Kidney epithelial cell (primary cell): Measurements from ENCODE around the gene FRMD3. TPM values are rescaled to one million over a fixed set of nuclear protein-coding genes. Genes with fewer than 3 reads are reported as not detected.

ENCODE experiments used
- DNase-seq: peaks from one replicate; pipeline ENCODE4 v3.0.0-alpha.2; 2010; ENCODE audit warnings: low read depth
- H3K27me3 ChIP-seq: 2 replicates; pipeline ENCODE4 v1.6.0; 2011; ENCODE audit warnings: low read length; ENCODE audit not compliant: control insufficient read depth, insufficient read depth
- H3K36me3 ChIP-seq: 2 replicates; pipeline ENCODE4 v1.5.1; 2011; ENCODE audit warnings: low read length; ENCODE audit not compliant: control insufficient read depth, insufficient read depth
- H3K4me3 ChIP-seq: 2 replicates; pipeline ENCODE4 v1.5.1; 2011; ENCODE audit warnings: low read depth, mild to moderate bottlenecking, control low read depth, low read length
- total RNA-seq: library from RNA; depleted of rRNA; stranded (reverse); fragments of >200 nt; gene quantifications from 2 replicates; pipeline ENCODE4 v1.2.3, GENCODE V29; 2015
- TF ChIP-seq, protein P1 (sequence below): IDR thresholded peaks from 2 replicates; pipeline ENCODE4 v1.5.1; 2011; ENCODE audit warnings: mild to moderate bottlenecking, moderate library complexity, low read length, control low read depth, inconsistent platforms; ENCODE audit not compliant: insufficient read depth, poor library complexity, severe bottlenecking

The FRMD3 gene
- total RNA-seq, 1 donor from 2014 or later = 5.2 TPM

DNA sequence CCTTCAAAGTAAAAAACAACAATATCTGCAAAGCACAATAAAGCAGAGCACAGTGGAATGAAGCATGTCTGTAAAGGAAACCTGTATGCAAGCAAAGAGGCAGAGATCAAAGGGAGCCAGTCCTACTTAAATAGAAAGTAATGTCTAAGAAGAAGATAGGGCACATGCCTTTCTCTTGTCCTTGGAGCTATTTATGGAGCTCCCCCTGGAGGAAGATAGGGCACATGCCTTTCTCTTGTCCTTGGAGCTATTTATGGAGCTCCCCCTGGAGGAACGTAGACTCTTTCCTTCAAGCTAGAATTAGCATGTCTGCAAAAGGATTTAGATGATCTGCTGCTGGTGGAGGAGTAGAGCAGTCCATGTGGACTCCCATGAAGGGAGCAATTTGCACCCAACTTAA is 307.2 kb downstream of the FRMD3 start:
- DNase-seq = no peak

DNA sequence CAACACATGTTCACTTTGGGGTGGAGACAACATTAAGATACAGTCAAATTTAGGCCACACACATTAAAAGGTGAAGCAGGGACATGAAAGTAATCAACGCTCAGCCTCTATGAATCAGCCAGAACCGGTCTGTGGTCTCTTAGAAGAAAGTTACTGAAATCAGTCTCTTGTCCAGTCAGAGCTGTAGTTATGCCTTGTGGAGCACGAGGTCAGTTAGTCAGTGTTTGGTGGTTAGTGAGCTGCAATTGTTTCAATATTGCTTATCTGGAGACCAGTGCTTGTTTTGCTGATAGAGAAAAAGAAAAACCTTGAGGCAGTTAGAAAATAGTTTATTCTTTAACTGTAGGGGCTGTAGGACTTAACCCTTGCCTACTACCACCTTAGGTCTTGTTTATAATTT is 317.5 kb downstream of the FRMD3 start:
- Histone ChIP-seq H3K27me3 (no peaks in the 10 kb centered on the region), H3K4me3 (peak overlapping the region; percentile 60), H3K36me3 (no peaks in the 10 kb centered on the region)
- TF ChIP-seq, protein P1, sequence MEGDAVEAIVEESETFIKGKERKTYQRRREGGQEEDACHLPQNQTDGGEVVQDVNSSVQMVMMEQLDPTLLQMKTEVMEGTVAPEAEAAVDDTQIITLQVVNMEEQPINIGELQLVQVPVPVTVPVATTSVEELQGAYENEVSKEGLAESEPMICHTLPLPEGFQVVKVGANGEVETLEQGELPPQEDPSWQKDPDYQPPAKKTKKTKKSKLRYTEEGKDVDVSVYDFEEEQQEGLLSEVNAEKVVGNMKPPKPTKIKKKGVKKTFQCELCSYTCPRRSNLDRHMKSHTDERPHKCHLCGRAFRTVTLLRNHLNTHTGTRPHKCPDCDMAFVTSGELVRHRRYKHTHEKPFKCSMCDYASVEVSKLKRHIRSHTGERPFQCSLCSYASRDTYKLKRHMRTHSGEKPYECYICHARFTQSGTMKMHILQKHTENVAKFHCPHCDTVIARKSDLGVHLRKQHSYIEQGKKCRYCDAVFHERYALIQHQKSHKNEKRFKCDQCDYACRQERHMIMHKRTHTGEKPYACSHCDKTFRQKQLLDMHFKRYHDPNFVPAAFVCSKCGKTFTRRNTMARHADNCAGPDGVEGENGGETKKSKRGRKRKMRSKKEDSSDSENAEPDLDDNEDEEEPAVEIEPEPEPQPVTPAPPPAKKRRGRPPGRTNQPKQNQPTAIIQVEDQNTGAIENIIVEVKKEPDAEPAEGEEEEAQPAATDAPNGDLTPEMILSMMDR = no peak
- peak; percentile 84 for DNase-seq

More for the DNA sequence above, 307.2 kb downstream of the FRMD3 start:
- Histone ChIP-seq H3K27me3 (no peaks in the 10 kb centered on the region), H3K4me3 (no peak overlapping the region), H3K36me3 (no peaks in the 10 kb centered on the region)
- TF ChIP-seq, protein P1 = peak; percentile 29

DNA sequence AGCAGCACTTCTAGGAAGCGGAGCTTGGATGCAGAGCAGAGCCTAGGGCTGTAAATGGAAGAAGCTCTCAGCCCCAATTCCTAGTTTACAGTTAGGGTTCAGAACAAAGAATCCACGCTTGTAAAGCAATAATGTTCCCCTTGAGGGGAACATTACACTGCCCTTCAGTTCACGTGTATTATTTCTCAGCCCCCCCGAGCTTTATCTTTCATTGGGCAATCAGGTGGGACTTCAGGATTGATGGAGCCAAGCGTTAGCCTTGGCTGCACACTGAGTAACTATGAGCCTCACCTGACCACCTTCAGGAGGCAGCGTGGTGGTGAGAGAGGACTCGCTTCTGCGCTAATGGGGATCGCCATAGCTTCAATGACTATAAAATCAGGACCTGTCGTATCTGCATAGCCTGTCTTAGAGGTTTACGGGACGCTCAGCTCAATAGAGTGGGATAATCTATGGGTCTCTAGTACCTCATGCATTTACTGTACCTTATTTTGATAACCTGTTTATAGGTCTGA is 318.2 kb downstream of the FRMD3 start:
- Histone ChIP-seq H3K4me3 (peak overlapping the region; percentile 60), H3K36me3 (no peaks in the 10 kb centered on the region), H3K27me3 (no peaks in the 10 kb centered on the region)
- TF ChIP-seq, protein P1 = no peak
- DNase-seq = no peak

DNA sequence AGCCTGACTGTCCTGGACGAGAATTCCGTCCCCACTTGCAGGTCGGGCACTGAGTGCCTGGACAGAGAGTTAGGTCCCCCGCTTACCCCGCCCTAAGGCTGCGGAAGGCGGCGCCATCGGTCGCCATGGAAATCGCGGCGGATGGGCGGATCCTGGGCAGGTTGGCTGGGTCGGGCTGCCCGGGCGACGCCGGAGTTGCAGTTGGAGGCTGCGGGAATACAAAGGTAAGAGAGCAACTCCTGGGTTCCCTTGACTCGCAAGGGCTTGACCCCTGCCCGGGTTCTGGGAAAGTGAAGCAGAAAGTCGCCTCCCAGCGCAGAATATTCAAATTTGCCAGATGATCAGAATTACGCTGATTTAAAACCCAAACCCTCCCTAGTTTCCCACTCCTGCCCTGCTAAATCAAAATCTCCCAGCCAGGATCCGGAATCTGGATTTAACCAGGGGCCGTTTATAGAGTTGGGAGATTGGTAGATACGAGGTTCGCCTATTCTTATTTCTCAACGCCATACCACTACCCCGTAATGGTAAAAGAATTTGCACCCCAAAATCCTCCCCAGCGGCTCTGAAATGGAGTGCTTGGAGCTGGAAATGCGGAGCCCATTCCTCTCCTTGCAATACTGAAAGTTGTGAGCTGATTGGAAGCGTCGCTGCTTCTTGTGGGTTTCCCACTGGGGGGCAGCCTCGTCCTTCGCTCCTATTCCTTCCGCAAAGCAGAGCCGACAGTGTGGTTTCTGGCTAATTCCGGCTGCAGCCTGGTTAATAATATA is 318.9 kb downstream of the FRMD3 start:
- Histone ChIP-seq H3K4me3 (peak overlapping the region; percentile 60), H3K36me3 (no peaks in the 10 kb centered on the region), H3K27me3 (no peaks in the 10 kb centered on the region)
- peak; percentile 73 for DNase-seq
- TF ChIP-seq, protein P1 = peak; percentile 75

DNA sequence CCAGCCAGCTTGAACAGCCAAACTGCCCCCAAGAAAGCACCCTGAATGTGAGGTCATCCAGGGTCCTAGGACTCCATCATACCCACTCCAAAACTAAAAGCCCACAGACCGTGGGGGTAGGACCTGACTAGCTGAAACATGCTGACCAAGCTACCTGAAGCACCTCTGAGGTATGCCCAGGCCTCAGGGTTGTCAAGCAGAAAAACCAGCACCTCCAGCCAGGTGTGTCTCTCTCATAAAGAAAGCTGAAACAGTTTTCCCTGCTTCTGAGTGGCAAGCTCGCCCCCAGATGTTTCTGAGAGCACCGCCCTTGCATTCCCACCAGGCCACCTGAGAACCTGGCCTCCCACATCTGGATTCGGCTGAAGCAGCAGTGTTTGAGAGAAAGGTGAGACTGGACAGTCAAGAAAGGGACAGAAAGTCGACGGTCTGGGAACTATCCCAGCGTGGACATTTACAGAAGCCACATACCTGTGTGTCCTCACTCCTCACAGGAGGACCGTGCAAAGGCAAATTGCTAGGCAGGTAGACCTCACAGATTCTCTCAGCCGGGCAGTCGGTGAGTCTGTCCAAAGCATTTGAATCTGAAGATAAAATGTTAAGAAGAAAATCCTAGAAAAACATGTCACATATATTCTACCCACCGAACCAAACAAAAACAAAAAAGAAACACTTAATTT is 319.6 kb downstream of the FRMD3 start:
- TF ChIP-seq, protein P1 = no peak
- peak overlapping the region; percentile 23 for H3K4me3 ChIP-seq
- H3K36me3 ChIP-seq = no peaks in the 10 kb centered on the region
- H3K27me3 ChIP-seq = no peaks in the 10 kb centered on the region
- no peak for DNase-seq
